HG03460 (cell line): Measurements from ENCODE around the gene IL11RA.

Experiments used
- ATAC-seq: cut with Tn5 transposase; IDR thresholded peaks from one replicate; pipeline ENCODE4 v1.9.1; 2021; ENCODE audit not compliant: unreplicated experiment

IL11RA gene

DNA sequence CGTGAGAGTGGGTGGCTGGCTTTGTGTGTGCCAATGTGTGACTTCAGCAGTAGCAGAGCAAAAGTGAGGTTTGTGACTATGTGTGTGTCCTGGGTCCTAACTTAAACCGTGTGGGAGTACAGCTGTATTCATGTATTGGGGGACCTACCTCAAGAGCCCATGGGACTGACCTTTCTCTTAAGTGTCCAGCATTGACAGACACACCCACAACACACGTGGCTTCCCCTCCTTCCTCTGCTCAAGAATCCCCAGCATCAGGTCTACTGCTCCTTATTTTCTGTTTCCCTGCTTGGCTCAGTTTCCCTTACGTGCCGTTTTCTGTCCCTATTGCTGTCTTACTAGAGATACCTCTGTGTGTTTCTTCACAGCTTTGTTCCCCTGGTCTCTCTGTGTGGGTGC is 616 bp downstream of the IL11RA start:
- no peak for ATAC-seq

DNA sequence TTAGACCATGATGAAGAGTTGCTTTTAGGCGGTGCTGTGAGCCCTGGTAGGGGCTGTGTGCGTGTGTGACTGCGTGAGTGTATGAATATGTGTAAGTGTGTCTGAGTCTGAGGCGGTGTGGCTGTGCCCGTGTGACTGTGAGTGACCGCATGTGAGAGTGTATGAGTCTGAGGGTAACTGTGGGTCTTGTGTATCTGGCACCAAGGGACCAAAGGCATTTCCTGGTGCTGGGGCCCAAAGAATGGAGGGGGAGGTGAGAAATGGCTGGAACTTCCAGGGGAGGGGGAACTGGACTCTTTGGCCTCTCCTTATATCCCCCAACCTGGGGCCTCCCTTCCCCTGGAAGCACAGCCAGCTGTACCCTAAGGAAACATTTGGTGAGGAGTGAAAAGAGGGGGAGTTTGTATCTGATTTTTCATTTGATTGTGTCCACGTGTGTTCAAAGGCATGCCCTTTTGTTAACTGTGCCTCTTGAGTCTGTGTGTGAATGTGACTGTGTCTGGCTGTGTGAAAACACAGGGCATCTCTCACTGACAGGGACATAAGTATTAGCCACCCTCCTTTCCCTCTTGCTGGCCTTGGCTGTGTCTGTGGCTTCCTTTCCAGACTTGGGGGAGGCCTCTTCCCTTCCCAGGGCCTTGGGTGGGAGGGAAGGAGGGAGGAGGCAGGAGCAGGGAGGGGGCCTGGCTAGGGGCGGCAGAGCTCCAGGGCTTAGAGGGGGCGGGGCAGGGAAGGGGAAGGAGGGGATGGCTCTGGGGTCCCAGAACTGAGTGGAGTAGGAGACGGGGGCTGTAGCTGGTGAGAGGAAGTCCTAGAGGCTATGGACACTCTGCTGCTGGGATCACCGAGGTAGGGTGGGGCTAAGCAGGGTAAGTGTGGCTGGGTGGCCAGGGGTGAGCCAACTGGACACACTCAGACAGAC is 1.4 kb downstream of the IL11RA start:
- ATAC-seq = no peak

DNA sequence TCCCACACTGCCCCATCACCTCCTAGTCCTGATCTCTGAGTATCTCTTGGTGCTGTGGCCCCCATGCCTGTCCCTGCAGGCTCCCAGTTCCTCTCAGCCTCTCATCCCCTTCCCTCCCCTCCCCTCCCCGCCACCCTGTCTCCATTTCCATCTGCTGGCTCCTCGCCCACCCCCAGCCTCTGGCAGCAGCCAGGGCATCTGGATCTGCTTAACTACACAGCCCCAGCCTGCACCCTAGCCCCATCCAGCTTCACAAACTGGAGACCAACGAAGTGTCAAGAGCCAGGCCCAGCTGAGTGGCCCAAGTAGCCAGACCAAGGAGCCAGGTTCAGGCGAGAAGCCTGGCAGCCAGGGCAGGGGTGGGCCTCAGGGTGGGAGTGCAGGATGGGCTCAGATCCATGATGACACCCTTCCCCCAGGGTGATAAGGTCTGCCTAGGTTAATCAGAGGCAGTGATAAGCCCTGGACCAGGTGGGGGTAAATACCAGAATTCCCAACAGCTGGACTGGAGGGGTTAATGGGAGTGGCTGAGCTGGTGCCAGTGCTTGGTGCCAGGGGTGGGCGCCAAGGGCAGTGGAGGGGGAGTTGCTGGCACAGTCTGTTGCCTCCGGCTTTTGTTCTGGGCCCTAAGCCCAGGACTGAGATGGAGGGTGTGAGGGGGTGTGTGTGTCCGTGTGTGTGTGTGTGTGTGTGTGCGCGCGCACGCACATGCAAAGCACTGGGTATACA is 2.5 kb downstream of the IL11RA start:
- ATAC-seq = no peak

DNA sequence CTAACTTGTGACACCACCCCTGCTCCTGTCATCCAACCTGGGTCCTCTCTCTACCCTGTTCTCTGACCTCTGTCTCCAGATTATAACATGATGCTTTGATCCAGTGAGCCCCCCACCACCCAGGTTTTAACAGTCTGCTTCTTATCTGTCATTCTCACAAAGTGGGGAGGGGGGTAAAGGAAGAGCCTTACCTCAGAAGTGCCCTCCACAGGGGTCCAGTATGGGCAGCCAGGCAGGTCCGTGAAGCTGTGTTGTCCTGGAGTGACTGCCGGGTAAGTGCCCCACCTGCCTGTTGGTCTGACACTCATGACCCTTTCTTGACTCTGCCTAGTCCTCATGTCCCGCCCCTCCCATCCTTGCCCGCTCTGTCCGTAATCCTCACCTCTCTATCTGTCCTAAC is 3.4 kb downstream of the IL11RA start:
- ATAC-seq = no peak

DNA sequence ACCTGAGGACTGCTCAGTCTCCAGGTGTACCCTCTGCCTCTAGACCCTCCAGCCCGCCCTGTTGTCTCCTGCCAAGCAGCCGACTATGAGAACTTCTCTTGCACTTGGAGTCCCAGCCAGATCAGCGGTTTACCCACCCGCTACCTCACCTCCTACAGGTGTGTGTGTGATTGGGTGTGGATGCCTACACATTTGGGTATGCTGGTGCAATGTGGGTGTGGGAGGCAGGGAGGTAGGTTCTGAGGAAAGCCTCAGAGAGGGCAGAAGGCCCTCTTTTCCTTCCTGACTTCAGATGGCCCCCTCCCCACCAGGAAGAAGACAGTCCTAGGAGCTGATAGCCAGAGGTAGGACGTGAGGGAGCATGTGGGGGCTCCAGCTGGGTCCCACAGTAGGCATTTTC is 5.0 kb downstream of the IL11RA start:
- ATAC-seq = no peak

DNA sequence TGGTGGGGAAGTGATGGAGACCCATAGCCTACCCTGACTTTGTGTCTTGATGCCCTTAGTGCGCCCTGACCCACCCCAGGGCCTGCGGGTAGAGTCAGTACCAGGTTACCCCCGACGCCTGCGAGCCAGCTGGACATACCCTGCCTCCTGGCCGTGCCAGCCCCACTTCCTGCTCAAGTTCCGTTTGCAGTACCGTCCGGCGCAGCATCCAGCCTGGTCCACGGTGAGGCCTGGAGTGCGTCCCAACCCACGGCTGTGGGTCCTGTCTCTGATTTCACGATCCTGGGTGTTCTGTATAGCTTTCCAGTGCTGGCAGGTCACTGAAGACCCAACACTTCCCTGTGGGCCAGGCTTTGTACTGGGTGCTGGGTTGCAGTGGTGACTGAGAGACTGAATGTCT is 6.5 kb downstream of the IL11RA start:
- ATAC-seq = no peak

DNA sequence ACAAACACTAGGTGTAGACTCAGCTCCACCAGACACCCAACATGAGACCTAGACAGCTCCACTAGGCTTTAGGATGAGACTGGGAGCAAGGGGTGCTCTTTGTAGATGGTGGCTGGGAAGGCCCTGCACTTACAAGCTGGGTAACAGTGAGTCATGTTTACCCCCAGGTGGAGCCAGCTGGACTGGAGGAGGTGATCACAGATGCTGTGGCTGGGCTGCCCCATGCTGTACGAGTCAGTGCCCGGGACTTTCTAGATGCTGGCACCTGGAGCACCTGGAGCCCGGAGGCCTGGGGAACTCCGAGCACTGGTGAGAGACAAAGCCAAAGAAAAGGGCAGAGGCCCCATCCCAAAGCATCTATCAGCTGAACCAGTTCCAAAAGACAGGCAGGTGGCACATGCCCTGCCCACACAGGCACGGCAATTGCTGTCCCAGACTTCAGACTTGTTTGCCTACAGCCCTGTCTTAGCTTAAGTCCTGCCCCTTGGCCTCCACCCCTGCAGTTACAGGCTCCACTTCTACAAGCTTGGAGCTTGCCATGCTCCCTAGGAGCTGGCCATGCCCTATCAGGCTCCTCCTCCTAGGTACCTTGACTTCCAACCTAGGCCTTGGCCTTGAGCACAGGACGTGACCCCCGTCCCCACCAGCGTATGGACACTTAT is 7.7 kb downstream of the IL11RA start:
- no peak for ATAC-seq

DNA sequence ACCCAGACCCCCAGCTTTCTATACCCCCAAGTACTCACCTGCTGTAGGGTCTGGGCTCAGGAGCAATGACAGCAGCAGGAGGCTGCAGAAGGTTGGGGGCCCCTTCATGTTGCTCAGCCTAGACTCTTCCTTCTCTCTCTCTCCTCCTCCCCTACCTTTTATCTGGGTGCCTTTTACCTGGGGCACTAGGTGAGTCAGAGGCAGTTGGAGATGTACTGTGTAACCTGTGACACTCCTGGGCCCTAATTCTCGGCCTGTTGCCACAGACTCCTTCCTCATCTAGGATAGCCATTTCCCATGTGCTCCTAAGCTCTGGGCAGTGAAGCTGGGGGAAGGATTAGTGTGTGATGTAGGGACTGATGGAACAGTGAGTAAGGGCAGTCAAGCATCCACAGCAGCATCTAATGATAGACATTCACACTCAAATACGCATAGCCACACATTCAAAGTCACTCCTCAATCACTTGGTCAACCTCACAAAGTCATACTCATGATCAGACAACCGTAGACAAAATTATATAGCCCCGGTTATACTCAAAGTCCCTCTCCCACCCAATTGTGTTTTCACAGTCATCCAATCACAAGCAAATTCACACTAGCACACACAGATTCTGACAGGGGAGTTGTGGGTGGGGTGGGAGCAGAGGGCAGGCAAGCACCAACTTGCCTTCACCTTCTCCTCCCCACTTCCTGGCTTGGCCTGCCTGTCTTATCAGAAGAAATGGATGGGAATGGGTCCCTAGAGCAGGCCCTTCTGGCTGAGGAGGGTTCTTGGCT is 10.7 kb downstream of the IL11RA start, which contains the start of gene CCL27:
Gene CCL27 (minus strand): TSS at position 132 of the 777 bp plus-strand sequence. CDS start 24 bp downstream, at position 108.
- ATAC-seq = no peak

DNA sequence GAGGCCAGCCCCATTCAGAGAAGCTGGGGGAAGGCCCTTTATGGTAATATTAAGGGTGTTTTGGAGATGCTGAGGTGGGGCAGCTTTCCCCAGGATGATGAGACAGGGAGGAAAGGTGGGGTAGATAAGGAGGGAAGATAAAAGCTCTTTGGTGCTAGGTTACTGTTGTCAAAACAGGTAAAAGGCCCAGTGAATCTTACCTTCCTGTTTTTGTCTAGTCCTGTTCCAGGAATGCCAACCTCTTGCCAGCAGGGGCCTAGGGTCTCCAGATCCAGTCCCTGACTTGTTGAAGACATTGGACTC is 11.3 kb downstream of the IL11RA start:
- ATAC-seq = no peak

DNA sequence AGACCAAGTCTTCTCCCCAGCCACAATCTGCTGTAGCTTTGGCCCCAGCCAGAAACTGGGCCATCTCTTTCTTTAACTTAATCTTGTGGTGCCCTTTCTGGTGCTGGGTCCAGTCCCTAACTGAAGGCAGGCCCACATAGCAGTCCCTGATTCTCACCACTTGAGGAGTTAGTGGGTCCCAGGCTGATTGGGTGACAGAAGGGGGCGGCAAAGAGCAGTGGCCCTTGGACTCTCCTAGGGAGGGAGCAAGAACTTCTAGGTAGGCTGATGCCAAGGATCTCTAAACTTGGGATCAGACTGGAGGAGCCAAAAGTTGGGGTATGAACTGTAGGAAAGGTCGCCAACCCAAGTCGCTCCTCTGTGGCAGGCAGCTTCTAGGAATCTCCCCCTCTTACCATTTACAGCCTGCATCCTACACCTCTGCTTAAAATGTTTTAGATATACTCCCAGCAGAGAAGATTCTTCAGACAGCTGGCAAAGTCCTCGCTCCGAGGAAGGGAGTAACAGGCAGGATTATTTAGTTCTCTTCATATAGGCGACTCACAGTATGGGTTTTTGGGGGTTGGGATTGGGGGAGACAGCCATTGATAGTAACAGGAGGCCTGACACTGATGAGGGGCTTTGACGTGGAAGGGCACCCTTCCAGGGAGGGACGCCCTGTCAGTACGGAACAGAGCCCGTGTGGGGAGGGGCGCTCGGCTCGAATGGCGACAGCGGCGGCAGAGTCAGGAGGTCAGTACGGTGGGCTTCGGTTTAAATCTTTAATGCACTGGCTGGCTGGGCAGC is 12.5 kb downstream of the IL11RA start:
- ATAC-seq = peak; percentile 40

DNA sequence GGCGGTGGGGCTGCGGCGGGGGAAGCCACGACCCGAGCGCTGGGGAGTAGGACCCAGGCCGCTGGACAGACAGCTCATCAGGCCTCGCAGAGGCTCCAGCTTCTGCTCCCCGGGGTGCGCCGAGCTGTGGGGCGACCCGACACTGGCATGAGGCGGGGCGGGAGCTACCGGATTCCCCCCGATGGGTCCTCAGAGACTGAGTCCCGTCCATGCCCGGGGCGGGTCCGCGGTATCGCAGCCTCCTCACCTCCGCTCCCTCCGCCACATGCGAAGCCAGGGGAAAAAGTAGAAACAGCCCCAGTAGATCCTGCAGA is 13.0 kb downstream of the IL11RA start:
- peak; percentile 3 for ATAC-seq

DNA sequence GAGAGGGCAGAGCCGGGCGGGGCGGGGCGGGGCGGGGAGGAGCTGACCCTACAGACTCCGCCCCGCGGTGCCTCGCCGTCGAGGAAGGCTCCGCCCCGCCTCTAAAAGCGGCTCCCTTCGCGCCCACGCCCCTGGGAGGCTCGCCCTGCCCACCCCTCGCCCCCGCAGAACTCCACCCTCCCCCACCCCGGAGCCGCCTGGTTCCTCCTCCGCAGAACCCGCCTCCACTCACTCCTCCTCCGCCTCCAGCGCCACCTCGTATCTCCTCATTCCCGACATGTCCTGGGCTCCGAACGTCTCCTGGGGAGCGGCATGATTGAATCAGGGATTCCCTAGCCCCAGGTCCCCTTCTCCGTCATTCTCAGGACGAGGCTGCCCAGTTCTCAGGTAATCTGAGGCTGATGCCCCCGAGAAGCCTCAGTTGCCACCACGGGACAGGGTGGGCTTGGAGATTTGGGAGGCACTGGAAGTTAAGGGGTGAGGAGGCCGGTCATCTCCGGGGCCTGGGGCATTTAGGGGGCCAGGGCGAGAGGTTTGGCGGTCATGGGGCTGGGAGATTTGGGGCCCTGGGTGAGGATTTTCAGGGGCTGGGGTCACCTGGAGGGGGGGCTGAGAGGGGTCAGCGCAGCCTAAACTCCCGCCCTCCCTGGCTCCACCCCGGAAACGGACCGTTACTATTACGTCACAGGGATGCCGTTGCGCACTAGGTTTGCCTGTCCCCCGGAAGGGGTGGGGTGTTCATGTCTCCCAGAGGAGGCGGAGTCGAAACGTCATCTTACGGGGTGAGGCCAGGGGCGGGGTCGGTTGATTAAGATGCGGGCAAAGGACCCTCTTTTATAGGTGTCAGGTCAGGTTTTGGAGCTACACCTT is 13.6 kb downstream of the IL11RA start:
- ATAC-seq = peak; percentile 66

DNA sequence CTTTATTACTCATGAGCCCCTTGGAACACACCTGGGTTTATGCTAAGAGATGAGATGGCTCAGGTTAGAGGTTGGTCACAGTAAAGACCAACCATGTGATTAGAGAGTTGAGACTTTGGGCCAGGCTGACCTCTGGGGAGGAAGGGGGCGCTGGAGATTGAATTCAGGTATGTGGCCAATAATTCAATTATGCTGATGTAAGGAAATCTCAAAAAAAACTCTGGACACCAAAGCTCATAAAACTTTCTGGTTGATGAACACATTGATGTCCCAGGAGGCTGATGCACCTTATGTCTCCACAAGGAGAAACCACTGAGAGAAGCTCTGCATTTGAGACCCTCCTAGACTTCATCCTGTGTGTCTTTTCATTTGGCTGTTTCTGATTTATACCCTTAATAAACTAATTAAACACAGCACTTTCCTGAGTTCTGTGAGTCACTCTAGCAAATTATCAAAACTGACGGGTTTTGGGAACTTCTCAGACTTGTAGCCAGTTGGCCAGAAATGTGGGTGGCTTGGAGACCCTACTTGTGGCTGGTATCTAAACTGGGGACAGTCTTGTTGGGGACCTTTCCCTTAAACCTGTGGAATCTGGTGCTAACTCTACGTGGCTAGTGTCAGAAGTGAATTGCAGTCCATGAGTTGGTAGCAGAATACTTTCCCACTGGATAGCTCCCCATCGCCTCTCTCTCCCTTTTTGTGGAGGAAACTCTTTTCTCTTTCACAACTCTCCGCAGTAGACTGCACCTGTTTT is 18.0 kb downstream of the IL11RA start:
- ATAC-seq = no peak

DNA sequence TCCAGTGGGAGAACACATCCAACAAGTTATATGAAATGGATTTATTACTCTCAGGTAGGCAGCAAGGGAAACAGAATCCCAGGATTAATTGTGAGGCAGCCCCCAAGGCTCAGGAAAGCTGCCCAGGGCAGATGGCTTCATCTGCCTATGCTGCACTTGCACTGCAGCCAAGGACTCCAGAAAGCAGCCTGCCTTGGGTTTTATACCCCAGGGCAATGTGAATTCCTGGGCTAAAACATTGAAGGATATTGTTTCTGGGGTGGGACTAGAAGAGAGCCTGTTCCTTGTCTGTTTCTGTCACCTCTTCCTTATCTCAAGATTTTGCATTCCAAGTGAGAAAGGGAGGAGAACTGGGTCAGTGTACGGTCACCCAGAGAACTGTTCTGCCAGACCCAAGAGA is 19.3 kb downstream of the IL11RA start:
- no peak for ATAC-seq

DNA sequence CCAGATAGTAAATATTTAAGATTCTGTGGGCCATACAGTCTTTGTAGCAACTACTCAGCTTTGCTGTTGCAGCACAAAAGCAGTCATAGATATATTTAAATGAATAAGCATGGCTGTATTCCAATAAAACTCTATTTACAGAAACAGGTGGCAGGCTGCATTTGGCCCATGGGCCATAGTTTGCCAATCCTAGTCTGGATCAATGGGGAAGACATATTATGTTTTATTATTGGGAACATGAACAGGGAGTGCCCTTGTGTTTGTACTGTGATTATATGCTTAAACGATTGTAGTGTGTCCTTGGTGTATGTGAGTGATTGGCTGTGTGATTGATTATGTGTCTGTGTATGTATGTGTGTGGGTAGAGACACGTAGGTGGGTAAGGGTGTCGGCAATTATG is 22.5 kb downstream of the IL11RA start:
- ATAC-seq = no peak

DNA sequence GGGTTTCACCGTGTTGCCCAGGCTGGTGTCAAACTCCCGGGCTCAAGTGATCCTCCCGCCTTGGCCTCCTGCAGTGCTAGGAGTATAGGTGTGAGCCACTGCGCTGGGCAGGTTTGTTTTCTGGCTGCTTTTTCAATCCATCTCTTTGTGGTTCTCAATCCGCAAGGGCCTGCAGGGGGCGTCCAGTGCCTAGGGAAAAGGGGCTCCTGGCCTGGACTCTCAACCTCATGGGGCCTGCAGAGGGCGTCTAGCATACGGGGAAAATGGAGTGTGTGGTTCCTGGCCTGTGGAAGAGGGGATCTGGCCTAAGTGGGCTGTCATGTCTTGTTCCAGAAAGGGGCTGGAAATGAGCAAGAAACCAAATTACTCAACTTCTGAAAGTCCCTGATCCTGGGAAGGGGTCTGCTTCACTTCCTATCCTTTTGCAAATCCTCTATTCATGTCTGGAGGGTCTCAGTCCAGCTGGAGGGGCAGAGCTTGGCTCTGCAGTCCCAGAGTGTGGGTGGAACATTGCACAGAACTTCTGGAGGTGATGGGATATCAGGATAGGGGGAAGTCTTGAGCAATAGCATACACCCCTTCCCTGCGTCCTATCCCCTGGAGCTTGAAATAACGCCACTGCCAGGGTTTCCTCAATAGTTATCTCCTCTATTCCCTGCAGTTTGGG is 23.2 kb downstream of the IL11RA start:
- ATAC-seq = no peak

DNA sequence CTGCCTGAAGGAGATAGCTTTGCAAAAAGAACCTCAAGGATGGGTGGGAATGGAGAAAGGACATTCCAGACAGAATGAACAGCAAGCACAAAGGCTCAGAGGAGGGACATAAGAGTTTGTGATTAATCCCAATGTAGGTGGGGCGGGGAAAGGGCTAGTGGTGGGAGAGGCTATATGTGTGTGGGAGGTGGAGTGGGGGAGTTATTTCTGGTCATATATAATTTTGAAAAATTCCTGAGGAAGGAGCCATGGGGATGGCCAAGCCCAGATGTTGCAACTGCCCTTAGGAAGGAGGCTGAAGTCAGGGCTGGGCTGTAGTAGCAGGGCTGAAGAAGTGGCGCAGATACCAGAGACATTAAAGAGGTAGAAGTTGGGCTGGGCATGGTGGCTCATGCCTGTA is 23.9 kb downstream of the IL11RA start:
- ATAC-seq = no peak

DNA sequence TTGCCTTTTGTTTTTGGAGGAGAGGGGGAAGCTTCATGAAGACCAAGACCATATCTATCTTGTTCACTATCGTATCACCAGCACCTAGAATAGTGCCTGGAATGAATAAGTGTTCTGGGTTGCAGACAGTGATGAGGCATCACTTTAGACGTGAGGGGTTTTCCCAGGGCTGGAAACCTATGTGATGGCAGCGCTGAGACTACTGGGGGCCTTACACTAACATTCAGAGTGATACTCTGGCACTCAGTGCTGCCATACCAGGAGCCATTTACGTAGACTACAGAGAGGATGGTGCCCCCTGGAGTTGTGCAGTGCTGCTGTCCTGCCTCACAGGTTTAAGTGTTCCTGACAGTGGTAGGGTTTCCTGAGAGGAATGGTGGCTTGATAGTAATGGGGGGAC is 32.2 kb downstream of the IL11RA start:
- ATAC-seq = no peak
